Uterine smooth muscle cell (primary cell): ENCODE data around the gene KRT12. TPM values are rescaled to one million over a fixed set of nuclear protein-coding genes. Genes with fewer than 3 reads are reported as not detected.

ENCODE experiments used
- total RNA-seq: library from RNA; depleted of rRNA; stranded (reverse); fragments of >200 nt; gene quantifications from 2 replicates; pipeline ENCODE4 v1.2.3, GENCODE V29; 2014

The KRT12 gene
- under 0.01 TPM in 1 of 2 replicates, not detected in the other for total RNA-seq

DNA sequence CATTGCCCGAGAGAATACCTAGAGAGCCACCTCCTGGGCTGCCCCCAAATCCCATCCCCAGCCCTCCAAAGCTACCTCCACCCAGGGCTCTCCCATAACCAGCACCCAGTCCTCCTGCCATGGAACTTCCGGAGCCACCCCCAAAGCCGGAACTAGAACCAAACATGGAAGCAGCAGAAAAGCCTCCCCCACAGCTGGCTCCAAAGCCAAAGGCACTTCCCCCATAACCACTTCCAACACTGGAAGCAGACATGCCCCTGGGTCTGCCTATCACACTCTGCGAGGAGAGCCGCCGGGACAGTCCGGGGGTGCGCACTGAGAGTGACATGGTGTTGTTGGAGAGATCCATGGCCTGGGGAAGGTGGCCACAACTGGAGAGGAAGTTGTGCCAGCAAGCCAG is at the start of gene KRT12:
Gene KRT12, minus strand, starts transcription at position 386 of the 400 bp plus-strand sequence. Its CDS starts 37 bp downstream, at position 349.

GRCh38 chr17:40884708-40885512 is 17.9 kb upstream of the KRT12 start, which contains the start of gene KRT20:
TSS of gene KRT20 (minus strand) at chr17:40885242. CDS start at chr17:40885185, 57 bp downstream.

DNA sequence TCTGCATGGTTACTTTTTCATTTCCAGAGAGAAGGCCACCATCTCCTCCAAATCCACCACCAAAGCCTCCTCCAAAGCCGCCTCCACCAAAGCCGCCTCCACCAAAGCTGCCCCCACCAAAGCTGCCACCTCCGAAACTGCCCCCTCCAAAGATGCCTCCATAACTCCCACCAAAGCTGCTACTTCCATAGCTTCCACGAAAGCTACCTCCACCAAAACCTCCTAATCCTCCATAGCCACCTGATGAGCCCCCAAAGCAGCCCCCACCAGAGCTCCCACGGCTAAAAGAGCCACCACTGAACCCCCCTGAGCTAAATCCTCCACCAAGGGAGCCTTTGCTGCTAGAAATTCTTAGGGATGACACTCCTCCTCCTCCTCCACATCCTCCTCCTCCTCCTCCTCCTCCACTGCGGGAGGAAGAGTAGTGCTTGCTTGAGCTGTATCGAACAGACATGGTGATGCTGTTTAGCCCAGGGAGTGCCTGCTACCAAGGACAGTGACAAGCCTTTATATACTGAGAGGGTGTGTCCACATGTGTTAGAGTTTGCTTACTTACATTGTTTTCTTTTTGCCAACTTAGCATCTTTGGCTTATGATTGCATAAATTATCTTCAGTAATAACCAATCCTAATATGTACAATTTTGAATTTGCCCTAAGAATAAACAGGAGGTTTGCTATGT is 44.8 kb downstream of the KRT12 start, which contains the start of gene KRT10:
Gene KRT10, minus strand, starts transcription at position 483 of the 681 bp plus-strand sequence. Its CDS starts 29 bp downstream, at position 454.

Other genes starting within 250 kb of the KRT12 start
- 69.9 and 86.4 TPM in 2 replicates for gene SMARCE1, start 219.4 kb downstream of the KRT12 start, total RNA-seq
- gene KRT222, start 202.0 kb downstream of the KRT12 start, total RNA-seq = 0.25 and 1.00 TPM in 2 replicates
- gene KRT24, start 163.5 kb downstream of the KRT12 start, total RNA-seq = not detected in 2 replicates
- not detected in 2 replicates for gene KRT25, start 111.9 kb downstream of the KRT12 start, total RNA-seq
- gene KRT26, start 95.0 kb downstream of the KRT12 start, total RNA-seq = not detected in 2 replicates
- gene KRT27, start 84.7 kb downstream of the KRT12 start, total RNA-seq = not detected in 2 replicates
- gene KRT28, start 67.3 kb downstream of the KRT12 start, total RNA-seq = not detected in 2 replicates
- gene KRT10, start 44.6 kb downstream of the KRT12 start, total RNA-seq = 2.3 and 4.0 TPM in 2 replicates
- 0.22 TPM in 1 of 2 replicates, not detected in the other for gene KRT20, start 18.0 kb upstream of the KRT12 start, total RNA-seq
- gene KRT23, start 70.4 kb upstream of the KRT12 start, total RNA-seq = 0.50 and 0.55 TPM in 2 replicates
- 0.11 TPM in 1 of 2 replicates, not detected in the other for gene KRT39, start 99.7 kb upstream of the KRT12 start, total RNA-seq
- not detected in 2 replicates for gene KRT40, start 117.1 kb upstream of the KRT12 start, total RNA-seq
- gene KRTAP3-3, start 126.9 kb upstream of the KRT12 start, total RNA-seq = not detected in 2 replicates
- gene KRTAP3-2, start 132.7 kb upstream of the KRT12 start, total RNA-seq = not detected in 2 replicates
- not detected in 2 replicates for gene KRTAP3-1, start 141.9 kb upstream of the KRT12 start, total RNA-seq
- 32.6 and 54.1 TPM in 2 replicates for gene KRTAP1-5, start 160.0 kb upstream of the KRT12 start, total RNA-seq
- gene KRTAP1-4, start 163.0 kb upstream of the KRT12 start, total RNA-seq = not detected in 2 replicates
- not detected in 2 replicates for gene KRTAP1-3, start 167.7 kb upstream of the KRT12 start, total RNA-seq
- 0.55 and 0.87 TPM in 2 replicates for gene KRTAP1-1, start 174.2 kb upstream of the KRT12 start, total RNA-seq
- not detected in 2 replicates for gene KRTAP2-1, start 180.1 kb upstream of the KRT12 start, total RNA-seq
- gene KRTAP2-2, start 188.0 kb upstream of the KRT12 start, total RNA-seq = not detected in 2 replicates
- gene KRTAP2-3, start 192.9 kb upstream of the KRT12 start, total RNA-seq = 0.12 and 1.00 TPM in 2 replicates
- gene KRTAP2-4, start 198.7 kb upstream of the KRT12 start, total RNA-seq = not detected in 2 replicates
- gene KRTAP4-7, start 216.9 kb upstream of the KRT12 start, total RNA-seq = not detected in 2 replicates
- gene KRTAP4-8, start 230.9 kb upstream of the KRT12 start, total RNA-seq = not detected in 2 replicates
- not detected in 2 replicates for gene KRTAP4-16, start 235.0 kb upstream of the KRT12 start, total RNA-seq
- gene KRTAP4-9, start 238.2 kb upstream of the KRT12 start, total RNA-seq = 0.12 TPM in 1 of 2 replicates, not detected in the other